ENCODE results near the gene CWC25. TPM values are rescaled to one million over a fixed set of nuclear protein-coding genes. Genes with fewer than 3 reads are reported as not detected.

CWC25 gene
- total RNA-seq, 1 experiment from 2014 or later: 17.3 TPM

- peak; percentile 86; the same call in 1 of the 2 replicates for TF ChIP-seq IRF1 (CRISPR knock-in tag; IDR thresholded peaks at IDR 0.05)
- no peak for TF ChIP-seq JUN (CRISPR knock-in tag; IDR thresholded peaks at IDR 0.05)
- 0 out of 2 replicates have a peak, but pooled peaks have one; percentile 18 for TF ChIP-seq ARID4B (CRISPR knock-in tag; IDR thresholded peaks at IDR 0.05; ENCODE audit: borderline replicate concordance)
- TF ChIP-seq ZNF281 (CRISPR knock-in tag; IDR thresholded peaks at IDR 0.05): 0 out of 2 replicates have a peak, but pooled peaks have one; percentile 2
Measured at GRCh38 chr17:38870259-38871165, 45.4 kb upstream of the CWC25 start (continued).

DNA sequence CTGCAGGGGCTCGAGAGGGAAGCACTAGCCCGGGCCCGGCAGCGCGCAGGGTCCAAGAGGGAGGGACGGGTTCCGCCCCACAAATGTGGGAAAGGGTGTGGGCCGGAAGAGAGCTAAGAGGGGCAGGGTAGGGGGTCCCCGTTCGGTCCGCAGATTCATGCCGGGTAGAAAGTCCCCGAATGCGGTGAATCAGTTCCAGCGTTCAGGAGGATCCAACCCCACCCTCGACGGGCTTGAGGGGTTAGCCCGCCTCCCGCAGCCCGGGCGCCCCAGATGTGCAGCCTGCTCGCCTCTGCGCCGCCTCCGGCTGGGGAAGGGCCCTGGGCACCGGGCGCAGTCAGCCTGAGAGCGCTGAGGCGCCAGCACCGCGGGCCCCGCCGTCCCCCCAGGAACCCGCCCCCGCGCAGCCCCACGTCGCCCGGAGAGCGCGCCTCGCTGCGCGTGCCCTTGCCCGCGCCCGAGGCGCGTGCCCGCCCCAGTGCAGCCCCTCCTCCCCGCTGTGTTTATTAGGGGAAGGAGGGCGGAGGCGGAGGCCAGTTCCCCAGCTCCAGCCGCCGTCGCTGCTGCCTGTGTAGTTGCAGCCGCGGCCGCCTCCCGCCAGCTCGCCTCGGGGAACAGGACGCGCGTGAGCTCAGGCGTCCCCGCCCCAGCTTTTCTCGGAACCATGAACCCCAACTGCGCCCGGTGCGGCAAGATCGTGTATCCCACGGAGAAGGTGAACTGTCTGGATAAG is 44.6 kb upstream of the CWC25 start, which contains the start of gene LASP1:
LASP1 (plus strand) TSS at position 533 of the 733 bp plus-strand sequence; CDS start at position 665, 132 bp downstream.
- ChIA-PET CTCF (interaction anchor here (0.7 to 2.3 kb wide), 8 partner anchors 11 to 288 kb away, joined by 3 to 7 read pairs (median 4); partner anchors contain the start of genes LASP1NB and RPL23), POLR2A (interaction anchor here (0.6 to 3.3 kb wide), 10 partner anchors 8 to 295 kb away, joined by 4 to 16 read pairs (median 7); partner anchors contain the start of genes CWC25, FBXO47, LASP1NB and RPL23)
- Mint-ChIP-seq H3K36me3 (no peaks in the 10 kb centered on the region), H3K4me3 (peak within 1 kb of the TSS; percentile 98), H3K4me1 (peaks cover 39% of the 10 kb centered on the region), H3K27me3 (ENCODE audit: low read depth) (no peaks in the 10 kb centered on the region), H3K27ac (peak within 1 kb of the TSS; percentile 97), H3K9me3 (no peaks in the 10 kb centered on the region)
- DNase-seq (ENCODE audit: low spot score): peak; percentile 80
- peak; percentile 35 for ATAC-seq
- no peak for TF ChIP-seq ZNF317 (CRISPR knock-in tag; IDR thresholded peaks at IDR 0.05; ENCODE audit: borderline replicate concordance, low read depth)
- 0 out of 2 replicates have a peak, but pooled peaks have one; percentile 63 for TF ChIP-seq RELA (CRISPR knock-in tag; IDR thresholded peaks at IDR 0.05; ENCODE audit: borderline replicate concordance)
- peak; percentile 16; the same call in 1 of the 2 replicates for TF ChIP-seq TP53 (CRISPR knock-in tag; IDR thresholded peaks at IDR 0.05)
- peak; percentile 51; the same call in 1 of the 2 replicates for TF ChIP-seq JUN (CRISPR knock-in tag; IDR thresholded peaks at IDR 0.05)
- no peak for TF ChIP-seq EMX1 (CRISPR knock-in tag; IDR thresholded peaks at IDR 0.05)
- peak; percentile 31 for TF ChIP-seq FOXK1 (CRISPR knock-in tag; IDR thresholded peaks at IDR 0.05)
- peak; percentile 46; the same call in 1 of the 2 replicates for TF ChIP-seq ZNF232 (CRISPR knock-in tag; IDR thresholded peaks at IDR 0.05)
- TF ChIP-seq, protein P1, sequence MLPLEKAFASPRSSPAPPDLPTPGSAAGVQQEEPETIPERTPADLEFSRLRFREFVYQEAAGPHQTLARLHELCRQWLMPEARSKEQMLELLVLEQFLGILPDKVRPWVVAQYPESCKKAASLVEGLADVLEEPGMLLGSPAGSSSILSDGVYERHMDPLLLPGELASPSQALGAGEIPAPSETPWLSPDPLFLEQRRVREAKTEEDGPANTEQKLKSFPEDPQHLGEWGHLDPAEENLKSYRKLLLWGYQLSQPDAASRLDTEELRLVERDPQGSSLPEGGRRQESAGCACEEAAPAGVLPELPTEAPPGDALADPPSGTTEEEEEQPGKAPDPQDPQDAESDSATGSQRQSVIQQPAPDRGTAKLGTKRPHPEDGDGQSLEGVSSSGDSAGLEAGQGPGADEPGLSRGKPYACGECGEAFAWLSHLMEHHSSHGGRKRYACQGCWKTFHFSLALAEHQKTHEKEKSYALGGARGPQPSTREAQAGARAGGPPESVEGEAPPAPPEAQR (CRISPR knock-in tag; IDR thresholded peaks at IDR 0.05): no peak
- TF ChIP-seq MXD4 (CRISPR knock-in tag; IDR thresholded peaks at IDR 0.05; ENCODE audit: borderline replicate concordance): no peak
- TF ChIP-seq, protein P2, sequence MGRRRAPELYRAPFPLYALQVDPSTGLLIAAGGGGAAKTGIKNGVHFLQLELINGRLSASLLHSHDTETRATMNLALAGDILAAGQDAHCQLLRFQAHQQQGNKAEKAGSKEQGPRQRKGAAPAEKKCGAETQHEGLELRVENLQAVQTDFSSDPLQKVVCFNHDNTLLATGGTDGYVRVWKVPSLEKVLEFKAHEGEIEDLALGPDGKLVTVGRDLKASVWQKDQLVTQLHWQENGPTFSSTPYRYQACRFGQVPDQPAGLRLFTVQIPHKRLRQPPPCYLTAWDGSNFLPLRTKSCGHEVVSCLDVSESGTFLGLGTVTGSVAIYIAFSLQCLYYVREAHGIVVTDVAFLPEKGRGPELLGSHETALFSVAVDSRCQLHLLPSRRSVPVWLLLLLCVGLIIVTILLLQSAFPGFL (CRISPR knock-in tag; IDR thresholded peaks at IDR 0.05; ENCODE audit: borderline replicate concordance): no peak
- 0 out of 2 replicates have a peak, but pooled peaks have one; percentile 11 for TF ChIP-seq NR1H2 (CRISPR knock-in tag; IDR thresholded peaks at IDR 0.05)
- 0 out of 2 replicates have a peak, but pooled peaks have one; percentile 37 for TF ChIP-seq ETV6 (CRISPR knock-in tag; IDR thresholded peaks at IDR 0.05)
- TF ChIP-seq ZNF281 (CRISPR knock-in tag; IDR thresholded peaks at IDR 0.05): 0 out of 2 replicates have a peak, but pooled peaks have one; percentile 42

All from WTC11 (cell line).